GM19099 (cell line): ENCODE results near the gene GPC2.

Source experiments
- POLR2A ChIP-seq: IDR thresholded peaks from 3 replicates; pipeline ENCODE4 v1.6.1; 2011; ENCODE audit warnings: low read depth; ENCODE audit not compliant: insufficient read length; ENCODE audit errors: extremely low read depth

Gene GPC2

GRCh38 chr7:100147278-100147677 lies 29.9 kb downstream of the GPC2 start:
- TF ChIP-seq POLR2A = no peak

- TF ChIP-seq POLR2A = no peak
Observed at GRCh38 chr7:100142461-100142860, 34.7 kb downstream of the GPC2 start.

DNA sequence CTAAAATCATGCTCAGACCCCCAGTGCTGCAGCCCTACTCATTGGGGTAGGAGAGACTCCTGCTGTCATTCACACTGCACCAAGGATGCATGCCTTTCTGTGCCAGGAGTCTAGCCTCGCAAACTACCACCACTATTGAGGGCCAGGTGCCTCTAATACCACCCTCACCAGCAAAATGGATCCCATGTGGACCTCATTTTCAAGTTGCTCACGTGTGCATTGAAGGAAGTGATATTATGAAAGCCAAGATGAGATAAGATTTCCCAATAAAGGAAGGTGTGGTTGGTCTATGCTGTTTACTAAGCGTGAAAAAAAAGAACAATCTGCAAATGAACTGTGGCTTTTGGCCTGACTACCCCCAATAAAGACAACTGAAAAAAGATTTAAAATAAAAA lies 35.6 kb downstream of the GPC2 start:
- TF ChIP-seq POLR2A = no peak

- no peak for TF ChIP-seq POLR2A
Observed at GRCh38 chr7:100137851-100138760, 39.1 kb downstream of the GPC2 start.

GRCh38 chr7:100132697-100133151 lies 44.5 kb downstream of the GPC2 start:
- no peak for TF ChIP-seq POLR2A

GRCh38 chr7:100132126-100132525 lies 45.1 kb downstream of the GPC2 start:
- no peak for TF ChIP-seq POLR2A

- no peak for TF ChIP-seq POLR2A
Observed at GRCh38 chr7:100130608-100131453, 46.4 kb downstream of the GPC2 start.

DNA sequence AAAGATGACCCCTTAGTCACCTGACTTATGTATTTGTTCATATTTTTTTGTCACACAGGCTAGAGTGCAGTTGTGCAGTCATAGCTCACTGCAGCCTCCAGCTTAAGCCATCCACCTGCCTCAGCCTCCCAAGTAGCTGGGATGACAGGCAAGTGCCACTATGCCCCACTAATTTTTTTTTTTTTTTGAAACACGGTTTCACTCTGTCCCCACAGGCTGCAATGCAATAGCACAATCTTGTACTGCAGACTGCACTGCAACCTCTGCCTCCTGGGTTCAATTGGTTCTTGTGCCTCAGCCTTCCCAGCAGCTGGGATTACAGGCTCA lies 48.6 kb downstream of the GPC2 start:
- TF ChIP-seq POLR2A = no peak

DNA sequence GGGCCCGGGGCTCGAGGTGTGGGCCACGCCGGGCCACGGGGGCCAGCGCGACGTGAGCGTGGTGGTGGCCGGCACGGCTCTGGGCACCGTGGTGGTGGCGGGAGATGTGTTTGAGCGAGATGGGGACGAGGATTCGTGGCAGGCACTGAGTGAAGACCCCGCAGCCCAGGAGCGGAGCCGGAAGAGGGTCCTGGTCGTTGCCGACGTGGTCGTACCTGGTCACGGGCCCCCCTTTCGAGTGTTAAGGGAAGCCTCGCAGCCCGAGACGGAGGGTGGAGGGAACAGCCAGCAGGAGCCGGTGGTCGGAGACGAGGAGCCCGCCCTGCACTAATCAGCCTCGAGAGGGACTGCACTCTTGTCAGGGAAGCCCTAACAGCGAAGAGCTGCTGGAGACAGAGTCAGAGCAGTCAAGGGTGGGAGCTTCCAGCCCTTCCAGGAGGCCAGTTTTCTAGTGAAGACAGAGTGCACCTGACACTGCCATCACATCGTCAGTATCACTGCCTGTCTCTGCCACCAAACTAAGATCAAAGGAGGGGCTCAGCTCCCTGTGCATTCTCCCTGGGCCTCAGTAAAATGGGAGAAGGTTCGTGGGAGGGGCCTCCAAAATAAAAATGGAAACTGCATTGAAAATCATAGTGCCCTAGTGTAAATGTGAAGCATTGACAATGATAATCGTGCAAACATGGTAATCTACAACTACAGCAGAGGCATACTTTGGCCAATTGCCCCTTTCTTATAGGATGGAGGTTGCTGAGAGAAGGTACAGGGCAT lies 49.1 kb downstream of the GPC2 start:
- TF ChIP-seq POLR2A = no peak

GRCh38 chr7:100126931-100127865 lies 50.0 kb downstream of the GPC2 start, which contains the start of gene MBLAC1:
TSS of gene MBLAC1 (plus strand) at chr7:100126967. CDS start at chr7:100127396, 429 bp downstream.
- TF ChIP-seq POLR2A = peak; percentile 81

GRCh38 chr7:100126239-100126930 lies 50.8 kb downstream of the GPC2 start:
- TF ChIP-seq POLR2A = no peak

- TF ChIP-seq POLR2A = no peak
Observed at GRCh38 chr7:100124301-100125230, 52.6 kb downstream of the GPC2 start.
